ENCODE measurements around the gene TSPAN6.

DNA sequence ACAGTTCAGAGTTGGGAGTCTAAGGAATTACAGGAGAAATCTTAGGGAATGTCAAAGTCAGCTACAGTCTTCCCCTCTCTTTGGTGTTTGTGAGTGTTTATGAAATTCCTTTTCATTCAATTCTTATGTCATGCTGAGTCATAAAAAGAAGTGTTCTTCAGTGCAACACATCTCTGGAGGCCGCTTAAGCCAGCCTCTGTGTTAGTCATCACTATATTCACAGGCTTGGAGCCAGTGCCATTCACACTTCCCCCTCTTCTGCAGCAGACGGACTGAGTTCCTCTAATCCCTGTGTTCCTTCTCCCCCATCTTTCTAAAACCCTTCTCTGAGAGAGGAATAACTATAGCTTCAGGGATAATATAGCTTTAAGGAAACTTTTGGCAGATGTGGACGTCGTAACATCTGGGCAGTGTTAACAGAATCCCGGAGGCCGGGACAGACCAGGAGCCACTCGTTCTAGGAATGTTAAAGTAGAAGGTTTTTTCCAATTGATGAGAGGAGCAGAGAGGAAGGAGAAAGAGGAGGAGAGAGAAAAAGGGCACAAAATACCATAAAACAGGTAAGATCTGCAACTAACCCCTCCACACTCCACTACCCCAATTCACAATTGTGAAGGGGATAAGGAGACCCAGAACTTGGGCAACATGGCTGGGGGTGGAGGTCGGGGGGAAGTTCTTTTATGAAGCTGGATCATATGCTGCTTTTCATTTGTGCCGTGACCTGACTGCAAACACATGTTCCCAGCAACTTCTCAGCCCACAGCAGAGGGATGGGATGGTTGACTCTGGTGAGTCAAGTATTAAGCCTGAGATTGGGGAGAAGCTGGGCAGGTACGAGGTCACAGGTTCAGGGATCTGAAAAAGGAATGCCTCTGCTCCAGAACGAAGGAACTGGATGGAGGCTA is 7.6 kb upstream of the TSPAN6 start, which contains the start of gene SRPX2:
- TF ChIP-seq, protein P1, sequence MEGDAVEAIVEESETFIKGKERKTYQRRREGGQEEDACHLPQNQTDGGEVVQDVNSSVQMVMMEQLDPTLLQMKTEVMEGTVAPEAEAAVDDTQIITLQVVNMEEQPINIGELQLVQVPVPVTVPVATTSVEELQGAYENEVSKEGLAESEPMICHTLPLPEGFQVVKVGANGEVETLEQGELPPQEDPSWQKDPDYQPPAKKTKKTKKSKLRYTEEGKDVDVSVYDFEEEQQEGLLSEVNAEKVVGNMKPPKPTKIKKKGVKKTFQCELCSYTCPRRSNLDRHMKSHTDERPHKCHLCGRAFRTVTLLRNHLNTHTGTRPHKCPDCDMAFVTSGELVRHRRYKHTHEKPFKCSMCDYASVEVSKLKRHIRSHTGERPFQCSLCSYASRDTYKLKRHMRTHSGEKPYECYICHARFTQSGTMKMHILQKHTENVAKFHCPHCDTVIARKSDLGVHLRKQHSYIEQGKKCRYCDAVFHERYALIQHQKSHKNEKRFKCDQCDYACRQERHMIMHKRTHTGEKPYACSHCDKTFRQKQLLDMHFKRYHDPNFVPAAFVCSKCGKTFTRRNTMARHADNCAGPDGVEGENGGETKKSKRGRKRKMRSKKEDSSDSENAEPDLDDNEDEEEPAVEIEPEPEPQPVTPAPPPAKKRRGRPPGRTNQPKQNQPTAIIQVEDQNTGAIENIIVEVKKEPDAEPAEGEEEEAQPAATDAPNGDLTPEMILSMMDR (IDR thresholded peaks at IDR 0.05), result no peak
- peak; percentile 53 to 77 (median 75) for TF ChIP-seq POLR2AphosphoS5 (IDR thresholded peaks at IDR 0.05)

All from sigmoid colon (tissue), 4 donors.